Ishikawa (cell line): Measurements from ENCODE around the gene SLC35F2.

Experiments
- CEBPB ChIP-seq: IDR thresholded peaks from 2 replicates; pipeline ENCODE4 v1.6.1; 2012
- FOXM1 ChIP-seq: IDR thresholded peaks from 2 replicates; pipeline ENCODE4 v1.6.1; 2012; ENCODE audit warnings: low read depth, borderline replicate concordance

DNA sequence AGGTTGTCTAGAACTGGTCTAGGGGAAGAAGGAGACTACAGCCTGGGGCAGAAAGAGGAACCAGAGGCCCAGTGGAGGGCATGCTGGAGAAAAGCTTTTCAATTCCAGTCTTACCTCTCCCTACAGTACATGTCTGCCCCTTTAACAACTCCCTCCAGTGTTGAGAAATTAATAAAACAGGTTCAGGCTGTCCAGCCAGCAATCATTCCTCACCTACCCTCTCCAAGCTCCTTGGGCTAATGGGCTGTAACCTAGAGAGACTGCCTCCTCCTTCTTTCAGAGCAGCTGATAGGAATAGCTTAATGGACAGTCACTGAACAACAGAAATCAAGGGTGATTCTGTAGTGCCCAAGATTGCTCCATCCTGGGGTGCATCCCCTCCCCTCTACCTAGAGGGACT, 8.8 kb downstream of the SLC35F2 start:
- TF ChIP-seq CEBPB (no peak), FOXM1 (no peak)
